Ureter (tissue), 1 donor: ENCODE results near the gene ARMC12. TPM values are rescaled to one million over a fixed set of nuclear protein-coding genes. Genes with fewer than 3 reads are reported as not detected.

ENCODE experiments used
- DNase-seq: peaks from one replicate; pipeline ENCODE4 v3.0.0-alpha.2; 2020; ENCODE audit warnings: low spot score
- total RNA-seq: library from RNA; stranded (reverse); gene quantifications from one replicate; pipeline ENCODE4 v1.2.4, GENCODE V29; 2023
- donor health status: DM: yes; HTN: yes; CAD: no.

The ARMC12 gene
- total RNA-seq, 1 donor from 2014 or later: 1.5 TPM

DNA sequence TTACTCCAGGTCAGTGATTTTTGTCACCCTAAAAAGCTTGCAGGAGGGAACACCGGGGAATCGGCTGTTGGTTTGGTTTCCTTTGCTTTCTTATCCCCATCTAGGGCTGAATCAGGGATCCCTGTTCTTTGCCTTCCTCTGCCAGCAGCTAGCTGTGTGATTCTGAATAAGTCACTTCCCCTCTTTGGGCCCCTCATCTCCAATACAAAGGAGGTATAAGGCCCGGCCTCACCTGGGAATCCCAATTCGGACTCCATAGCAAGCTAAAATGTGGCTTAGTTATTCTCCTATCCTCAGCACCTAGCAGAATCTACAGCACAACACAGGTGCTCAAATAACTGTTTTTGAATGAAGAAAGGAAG lies 18.5 kb upstream of the ARMC12 start:
- no peak for DNase-seq

DNA sequence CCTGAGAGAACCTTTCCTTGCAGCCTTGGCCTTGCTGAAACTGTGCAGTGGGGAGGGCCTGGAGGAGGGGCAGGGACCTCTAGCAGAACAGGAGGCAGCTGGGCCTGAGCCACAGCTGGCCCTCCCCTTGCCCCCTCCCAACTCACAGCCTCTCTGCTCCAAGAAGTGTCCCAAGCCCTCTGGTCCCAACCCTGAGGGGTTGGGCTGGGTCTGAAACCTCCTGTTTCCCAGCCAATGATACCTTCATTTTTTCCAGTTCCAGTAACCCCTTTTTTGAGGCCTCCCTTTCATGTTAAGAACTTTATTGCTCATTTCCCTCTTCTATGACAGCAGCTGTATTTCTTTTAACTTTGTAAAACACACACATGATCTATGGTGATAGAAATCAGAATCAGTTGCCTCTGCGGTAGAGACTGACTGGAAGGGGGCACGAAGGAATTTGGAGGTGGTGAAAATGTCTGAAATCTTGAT lies 17.9 kb upstream of the ARMC12 start:
- no peak for DNase-seq

DNA sequence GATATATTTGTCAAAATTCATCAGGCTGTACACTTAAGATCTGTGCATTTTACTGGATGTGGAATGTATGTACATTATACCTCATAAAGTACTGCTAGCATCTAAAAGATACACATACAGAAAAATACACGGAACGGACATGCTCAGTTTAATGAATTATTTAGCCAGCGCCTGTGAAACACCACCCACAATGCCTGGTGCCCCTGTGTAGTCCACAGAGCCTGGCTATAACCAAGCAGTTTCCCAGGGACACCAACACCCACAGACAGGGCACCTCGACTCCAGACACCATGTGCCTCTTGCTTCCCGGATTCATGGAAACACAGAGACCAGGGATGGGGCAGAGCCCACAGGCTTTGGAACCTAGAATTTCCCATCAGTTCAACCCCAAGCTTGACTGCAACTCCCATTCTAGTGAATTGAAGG lies 17.4 kb upstream of the ARMC12 start:
- DNase-seq: no peak

- no peak for DNase-seq
Observed at GRCh38 chr6:35719830-35720733, 16.8 kb upstream of the ARMC12 start.

GRCh38 chr6:35722121-35722761 lies 14.6 kb upstream of the ARMC12 start:
- no peak for DNase-seq

DNA sequence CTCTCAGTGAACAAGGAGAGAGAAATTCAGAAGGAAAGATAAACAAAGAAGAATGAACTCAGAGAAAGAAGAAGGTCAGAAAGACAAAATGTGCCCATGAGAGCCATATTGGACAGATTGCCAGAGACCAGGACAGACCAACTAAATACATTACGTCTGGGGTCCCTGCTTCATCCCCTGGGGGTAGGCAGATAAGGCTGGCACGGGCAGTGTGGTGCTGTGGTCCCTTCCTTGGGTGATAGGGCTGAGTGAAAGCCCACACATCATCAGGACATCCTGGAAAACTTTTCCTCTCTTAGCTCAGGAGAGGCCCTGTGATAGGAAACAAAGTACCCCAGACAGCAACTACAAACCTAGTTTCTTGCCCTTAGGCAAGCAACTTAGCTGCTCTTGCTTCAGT lies 13.2 kb upstream of the ARMC12 start:
- DNase-seq: no peak

DNA sequence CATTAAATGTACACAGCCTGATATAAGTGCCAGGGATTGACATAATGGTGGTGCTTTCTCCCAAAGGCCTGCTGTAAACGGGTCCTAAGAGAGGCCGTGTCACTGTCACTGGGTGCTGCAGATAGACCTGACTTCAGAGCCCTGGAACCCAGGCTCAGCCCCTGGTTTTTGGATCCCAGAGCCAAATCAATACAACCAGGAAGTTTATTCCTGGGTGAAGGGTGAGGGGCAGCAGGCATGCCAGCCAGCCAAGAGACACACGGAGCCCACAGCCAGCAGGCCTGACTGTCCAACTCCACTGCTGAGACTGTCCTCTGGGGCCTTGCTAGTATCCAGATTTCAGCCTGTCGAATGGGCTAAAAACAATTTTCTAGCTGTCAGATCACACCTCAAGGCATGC lies 12.8 kb upstream of the ARMC12 start:
- DNase-seq: no peak

DNA sequence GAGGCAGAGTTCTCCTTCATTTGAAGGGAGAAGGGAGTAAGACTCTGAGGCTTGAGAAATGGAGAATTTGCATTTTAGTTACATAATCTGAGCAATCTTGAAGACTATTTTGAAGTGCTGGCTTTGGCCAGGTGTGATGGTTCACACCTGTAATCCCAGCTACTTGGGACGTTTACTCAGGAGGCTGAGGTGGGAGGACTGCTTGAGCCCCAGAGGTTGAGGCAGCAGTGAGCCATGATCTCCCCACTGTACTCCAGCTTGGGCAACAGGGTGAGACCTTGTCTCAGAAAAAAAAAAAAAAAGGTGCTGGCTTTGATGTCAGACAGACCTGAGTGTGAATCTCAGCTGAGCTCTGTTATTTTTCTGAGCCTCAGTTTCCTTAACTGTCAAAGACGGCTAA lies 12.4 kb upstream of the ARMC12 start:
- no peak for DNase-seq

GRCh38 chr6:35725081-35725708 lies 11.6 kb upstream of the ARMC12 start:
- no peak for DNase-seq

DNA sequence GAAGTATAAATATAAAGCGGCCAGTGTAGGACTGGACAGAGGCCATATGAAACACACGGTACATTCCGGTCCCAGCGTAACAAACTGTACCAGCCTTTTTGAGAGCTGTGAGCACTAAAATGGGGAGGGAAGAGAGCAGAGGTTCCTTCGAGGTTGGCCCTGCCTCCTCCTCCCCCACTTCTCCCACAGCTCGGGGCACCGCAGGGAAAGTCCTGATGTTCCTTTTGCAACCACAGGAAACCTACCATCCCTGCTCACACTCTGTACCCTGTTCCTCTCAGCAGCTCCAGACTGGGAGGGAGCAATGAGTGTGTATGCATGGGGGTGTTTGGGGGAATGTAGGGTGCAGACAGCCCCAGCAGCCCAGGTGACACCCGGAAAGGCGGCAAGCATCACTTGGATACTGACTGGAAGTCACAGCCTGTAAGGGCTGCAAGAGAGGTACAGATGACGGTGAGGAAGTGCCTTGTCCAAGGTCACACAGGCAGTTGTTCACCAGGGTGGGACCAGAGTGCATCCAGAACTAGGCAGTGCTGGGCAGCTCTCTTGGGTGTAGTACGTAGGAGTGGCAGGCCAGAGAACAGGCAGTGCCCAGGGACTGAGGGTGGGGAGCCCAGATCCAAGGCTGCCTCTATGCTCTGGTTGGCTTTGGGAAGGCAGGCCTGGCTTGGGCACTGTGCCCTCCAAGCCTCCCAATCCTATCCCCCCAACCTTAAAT lies 11.0 kb upstream of the ARMC12 start:
- peak; percentile 77 for DNase-seq

- peak; percentile 88 for DNase-seq
Observed at GRCh38 chr6:35727231-35727934, 9.4 kb upstream of the ARMC12 start.

- peak; percentile 94 for DNase-seq
Observed at GRCh38 chr6:35727935-35728682, 8.7 kb upstream of the ARMC12 start.

GRCh38 chr6:35728683-35729678 lies 7.9 kb upstream of the ARMC12 start:
- peak; percentile 67 for DNase-seq

DNA sequence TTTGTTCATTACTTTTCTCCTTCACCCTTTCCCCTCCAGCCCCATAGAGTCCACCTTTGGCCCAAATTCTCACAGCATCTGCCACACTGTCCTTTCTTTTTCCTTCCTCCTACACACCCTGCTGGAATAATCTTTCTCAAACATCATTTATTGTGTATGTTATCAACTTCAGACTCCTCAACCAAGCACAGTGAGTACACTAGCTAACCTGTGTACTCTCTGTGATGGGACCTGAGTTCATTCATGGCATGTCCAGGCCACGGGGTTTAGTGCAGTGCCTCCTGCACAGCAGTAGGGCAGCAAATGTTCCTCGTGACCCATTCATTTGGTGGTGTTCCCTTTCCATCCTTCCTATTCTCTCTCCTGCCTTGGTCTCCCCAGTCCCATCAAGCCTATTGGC lies 7.1 kb upstream of the ARMC12 start:
- no peak for DNase-seq

DNA sequence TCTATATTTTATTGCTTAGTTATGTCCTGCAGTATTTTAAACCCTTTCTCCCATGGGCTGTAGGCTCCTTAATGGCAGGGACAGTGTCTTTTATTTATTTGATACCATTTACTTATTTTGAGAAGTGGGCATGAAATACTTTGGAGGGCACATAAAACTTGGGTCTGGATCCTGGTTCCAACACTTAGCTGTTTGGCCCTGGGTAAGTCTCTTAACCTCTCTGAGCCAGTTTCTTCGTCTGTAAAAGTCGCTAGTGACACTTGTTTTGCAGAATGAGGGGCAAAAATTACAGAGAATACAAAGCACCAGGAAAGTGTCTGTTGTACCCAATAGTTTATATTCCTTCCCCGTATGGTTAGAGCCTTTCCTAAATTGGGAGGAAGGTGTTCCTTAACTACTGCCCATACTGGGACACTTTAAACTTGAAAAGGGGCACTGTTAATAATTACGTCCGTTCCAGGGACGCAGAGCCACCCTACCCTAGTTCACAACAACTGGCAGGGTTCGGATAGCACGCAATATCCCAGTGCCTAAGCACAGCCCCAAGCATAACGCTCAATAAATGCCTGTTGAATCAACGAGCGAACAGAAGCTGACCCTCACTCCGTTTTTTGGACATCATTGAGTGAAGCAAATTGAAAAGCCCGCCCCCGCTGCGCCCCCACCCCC lies 6.0 kb upstream of the ARMC12 start:
- no peak for DNase-seq

GRCh38 chr6:35731414-35731735 lies 5.5 kb upstream of the ARMC12 start:
- DNase-seq: peak; percentile 96

DNA sequence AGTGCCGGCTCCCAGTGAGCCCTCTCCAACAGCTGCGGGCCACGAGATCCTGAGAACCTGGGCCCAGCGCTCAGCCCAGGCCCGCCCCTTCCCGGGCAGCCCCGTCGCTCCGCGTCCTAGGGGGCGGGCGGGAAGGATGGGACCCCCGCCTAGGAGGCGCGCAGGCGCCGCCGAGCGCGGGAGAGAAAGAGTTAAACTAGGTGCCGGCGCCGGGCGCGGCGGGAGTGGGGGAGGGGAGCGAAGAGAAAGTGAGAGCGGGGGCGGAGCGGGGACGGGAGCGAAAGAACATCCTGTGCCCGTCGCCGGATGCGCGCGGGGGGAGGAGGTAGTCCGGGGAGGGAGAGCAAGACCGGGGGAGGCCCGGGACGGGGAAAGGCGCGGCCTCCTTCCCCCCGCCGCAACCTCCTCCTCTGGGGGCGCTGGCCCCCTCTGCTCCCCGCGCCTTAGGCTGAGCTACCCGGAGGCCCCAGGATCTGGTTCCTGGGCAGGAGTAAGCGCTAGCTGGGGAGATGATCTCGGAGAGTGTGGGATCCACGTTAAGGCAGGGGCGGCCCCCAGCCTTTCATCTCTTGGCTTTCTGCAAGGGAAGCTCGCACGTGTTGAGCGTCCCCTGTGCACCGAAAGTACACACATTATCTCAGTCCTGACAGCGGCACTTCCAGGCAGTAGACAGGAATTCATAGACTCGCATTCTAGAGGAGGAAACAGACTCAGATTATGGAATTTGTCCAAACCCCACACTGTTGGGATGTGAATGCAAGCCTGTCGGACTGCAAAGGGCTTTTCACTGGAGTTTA lies 4.9 kb upstream of the ARMC12 start:
- DNase-seq: peak; percentile 98

DNA sequence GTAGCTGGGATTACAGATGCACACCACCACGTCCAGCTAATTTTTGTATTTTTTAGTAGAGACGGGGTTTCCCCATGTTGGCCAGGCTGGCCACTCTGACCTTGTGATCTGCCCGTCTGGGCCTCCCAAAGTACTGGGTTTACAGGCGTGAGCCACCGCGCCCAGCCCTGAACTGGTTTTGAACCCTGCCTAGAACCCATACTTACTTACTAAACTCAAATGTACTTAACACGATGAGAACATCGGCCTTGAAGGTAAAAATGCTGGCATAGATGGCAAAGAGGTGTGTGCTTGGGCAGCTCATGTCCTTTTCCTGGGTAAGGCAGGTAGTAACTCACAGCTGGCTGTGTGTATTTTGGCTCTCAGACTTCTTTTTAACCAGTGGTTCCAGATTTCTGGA lies 3.2 kb upstream of the ARMC12 start:
- no peak for DNase-seq
